Natural killer cell (primary cell): Measurements from ENCODE around the gene WSCD2. TPM values are rescaled to one million over a fixed set of nuclear protein-coding genes. Genes with fewer than 3 reads are reported as not detected.

ENCODE experiments used
- ATAC-seq, 3 donors: fragments of 150-1000 bp in 2 of 3; fragments of 200-7000 bp in 1 of 3; cut with Tn5 transposase; 1 replicate in 1 of 3; 2 replicates in 2 of 3; pipeline ENCODE4 v1.10.0; 2021; ENCODE audit warnings: mild to moderate bottlenecking in 2 of 3, moderate library complexity in 2 of 3
- DNase-seq, 2 donors: peaks; one replicate each; pipeline versions ENCODE4 v3.0.0 to v3.0.0-alpha.2; 2013 to 2021; ENCODE audit warnings: mixed read lengths in 1 of 2
- H3K27ac ChIP-seq: one replicate; pipeline ENCODE4 v1.5.1; 2013; ENCODE audit warnings: mild to moderate bottlenecking, low read length
- H3K27me3 ChIP-seq: one replicate; pipeline ENCODE4 v1.6.1; 2013; ENCODE audit warnings: low read length; ENCODE audit not compliant: control insufficient read depth, insufficient read depth
- H3K36me3 ChIP-seq: one replicate; pipeline ENCODE4 v1.6.1; 2013; ENCODE audit warnings: low read length; ENCODE audit not compliant: control insufficient read depth, insufficient read depth
- H3K4me1 ChIP-seq: one replicate; pipeline ENCODE4 v1.6.1; 2013; ENCODE audit warnings: low read length; ENCODE audit not compliant: control insufficient read depth, insufficient read depth
- H3K4me3 ChIP-seq: one replicate; pipeline ENCODE4 v1.5.1; 2013; ENCODE audit warnings: low read length
- H3K9me3 ChIP-seq: one replicate; pipeline ENCODE4 v1.6.1; 2013; ENCODE audit warnings: low read length; ENCODE audit not compliant: control insufficient read depth, insufficient read depth
- H3K27ac Mint-ChIP-seq, 2 donors: one replicate each; pipeline ENCODE4 v1.8.0; 2022; ENCODE audit warnings: mild to moderate bottlenecking in 2 of 2, mixed read lengths in 2 of 2, moderate library complexity in 1 of 2
- H3K27me3 Mint-ChIP-seq, 2 donors: one replicate each; pipeline ENCODE4 v1.8.0; 2022; ENCODE audit warnings: low read depth in 2 of 2, mixed read lengths in 2 of 2
- H3K36me3 Mint-ChIP-seq: one replicate; pipeline ENCODE4 v1.8.0; 2022; ENCODE audit warnings: mixed read lengths
- H3K4me1 Mint-ChIP-seq, 2 donors: one replicate each; pipeline ENCODE4 v1.8.0; 2022; ENCODE audit warnings: mixed read lengths in 2 of 2
- H3K4me3 Mint-ChIP-seq: one replicate; pipeline ENCODE4 v1.8.0; 2022; ENCODE audit warnings: mild to moderate bottlenecking, moderate library complexity, mixed read lengths
- H3K9me3 Mint-ChIP-seq, 2 donors: one replicate each; pipeline ENCODE4 v1.8.0; 2022; ENCODE audit warnings: mixed read lengths in 2 of 2
- WGBS: methylation state at CpG from one replicate; pipeline ENCODE4 v1.1.7; 2013; ENCODE audit warnings: missing lambda C conversion rate; ENCODE audit not compliant: insufficient coverage; 5-methylcytosine and 5-hydroxymethylcytosine counted together
- intact Hi-C: fragments of 100-400 bp; cut with micrococcal nuclease; formaldehyde crosslinking; loops from one replicate; pipeline ENCODE4 v1.14.2; 2022
- total RNA-seq, 4 donors: library from RNA; stranded (reverse); fragments of 120-200 nt in 1 of 4; gene quantifications; one replicate each; pipeline versions ENCODE4 v1.2.3 to v1.2.4, GENCODE V29; 2013 to 2022
- TF ChIP-seq, protein P1 (sequence below): fragments of 200-600 bp; IDR thresholded peaks from one replicate; pipeline ENCODE4 v1.8.0; 2022; ENCODE audit warnings: antibody characterized with exemption

The WSCD2 gene
- total RNA-seq, 3 donors from 2014 or later (not counting 1 experiment from before 2014, with no cell fraction given), result 0.32 to 0.78 TPM; not detected in 1

DNA sequence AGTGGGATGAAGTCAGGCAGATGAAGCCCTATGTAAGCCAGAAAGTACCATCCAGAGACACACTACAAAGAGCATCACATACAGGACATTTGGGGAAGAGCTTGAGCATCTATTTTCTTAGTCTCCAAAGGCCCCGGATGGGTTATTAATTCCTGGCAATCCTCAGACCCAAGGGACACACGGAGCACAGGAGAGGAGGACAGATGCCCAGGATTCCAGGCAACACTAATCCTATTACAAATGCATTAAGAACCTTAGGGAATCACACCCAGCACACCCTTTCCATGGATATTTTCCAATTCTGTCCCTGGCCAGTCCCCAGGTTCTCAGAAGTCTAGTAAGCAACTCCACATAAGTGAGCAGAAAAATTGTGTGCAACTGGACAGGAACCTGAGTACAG lies 144.1 kb downstream of the WSCD2 start:
- WGBS, result 79% methylated on average over 2 of the region's 2 CpGs
- Histone ChIP-seq H3K27ac (no peak overlapping the region), H3K27me3 (no peaks in the 10 kb centered on the region), H3K36me3 (no peaks in the 10 kb centered on the region), H3K4me3 (no peak overlapping the region), H3K9me3 (no peaks in the 10 kb centered on the region), H3K4me1 (peaks cover 6% of the 10 kb centered on the region)
- peaks cover 22 to 24% of the 10 kb centered on the region in 2 donors for H3K4me1 Mint-ChIP-seq
- H3K27ac Mint-ChIP-seq, result no peak overlapping the region
- H3K9me3 Mint-ChIP-seq, result no peaks in the 10 kb centered on the region
- intact Hi-C loops, result no loop called here
- no peak overlapping the region for H3K4me3 Mint-ChIP-seq
- ATAC-seq, result no peak
- no peak for DNase-seq
- TF ChIP-seq, protein P1, sequence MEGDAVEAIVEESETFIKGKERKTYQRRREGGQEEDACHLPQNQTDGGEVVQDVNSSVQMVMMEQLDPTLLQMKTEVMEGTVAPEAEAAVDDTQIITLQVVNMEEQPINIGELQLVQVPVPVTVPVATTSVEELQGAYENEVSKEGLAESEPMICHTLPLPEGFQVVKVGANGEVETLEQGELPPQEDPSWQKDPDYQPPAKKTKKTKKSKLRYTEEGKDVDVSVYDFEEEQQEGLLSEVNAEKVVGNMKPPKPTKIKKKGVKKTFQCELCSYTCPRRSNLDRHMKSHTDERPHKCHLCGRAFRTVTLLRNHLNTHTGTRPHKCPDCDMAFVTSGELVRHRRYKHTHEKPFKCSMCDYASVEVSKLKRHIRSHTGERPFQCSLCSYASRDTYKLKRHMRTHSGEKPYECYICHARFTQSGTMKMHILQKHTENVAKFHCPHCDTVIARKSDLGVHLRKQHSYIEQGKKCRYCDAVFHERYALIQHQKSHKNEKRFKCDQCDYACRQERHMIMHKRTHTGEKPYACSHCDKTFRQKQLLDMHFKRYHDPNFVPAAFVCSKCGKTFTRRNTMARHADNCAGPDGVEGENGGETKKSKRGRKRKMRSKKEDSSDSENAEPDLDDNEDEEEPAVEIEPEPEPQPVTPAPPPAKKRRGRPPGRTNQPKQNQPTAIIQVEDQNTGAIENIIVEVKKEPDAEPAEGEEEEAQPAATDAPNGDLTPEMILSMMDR, result no peak
- H3K36me3 Mint-ChIP-seq, result no peaks in the 10 kb centered on the region
- H3K27me3 Mint-ChIP-seq, result no peaks in the 10 kb centered on the region

DNA sequence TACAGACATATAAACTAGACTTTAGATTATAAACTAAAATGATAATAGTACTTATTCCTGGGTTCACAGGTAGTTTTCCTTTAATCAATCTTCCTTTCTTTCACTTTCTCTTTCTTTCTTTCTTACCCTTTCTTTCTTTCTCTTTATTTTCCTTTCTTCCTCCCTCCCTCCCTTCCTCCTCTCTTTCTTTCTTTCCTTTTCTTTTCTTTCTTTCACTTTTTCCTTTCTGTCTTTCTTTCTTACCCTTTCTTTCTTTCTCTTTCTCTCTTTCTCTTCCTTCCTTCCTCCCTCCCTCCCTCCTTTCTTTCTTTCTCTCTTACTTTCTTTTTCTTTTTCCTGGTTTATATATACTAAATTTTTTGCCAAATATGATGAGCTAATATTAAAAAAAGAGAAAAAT lies 148.5 kb downstream of the WSCD2 start:
- Mint-ChIP-seq H3K4me3 (no peak overlapping the region), H3K4me1 (peaks cover 26 to 30% of the 10 kb centered on the region in 2 donors), H3K27me3 (no peaks in the 10 kb centered on the region), H3K36me3 (no peaks in the 10 kb centered on the region), H3K9me3 (no peaks in the 10 kb centered on the region), H3K27ac (no peak overlapping the region)
- Histone ChIP-seq H3K36me3 (no peaks in the 10 kb centered on the region), H3K27me3 (no peaks in the 10 kb centered on the region), H3K9me3 (no peaks in the 10 kb centered on the region), H3K4me3 (no peak overlapping the region), H3K4me1 (peaks cover 10% of the 10 kb centered on the region), H3K27ac (no peak overlapping the region)
- intact Hi-C loops, result no loop called here
- TF ChIP-seq, protein P1, result no peak
- ATAC-seq (no peak), DNase-seq (no peak)

DNA sequence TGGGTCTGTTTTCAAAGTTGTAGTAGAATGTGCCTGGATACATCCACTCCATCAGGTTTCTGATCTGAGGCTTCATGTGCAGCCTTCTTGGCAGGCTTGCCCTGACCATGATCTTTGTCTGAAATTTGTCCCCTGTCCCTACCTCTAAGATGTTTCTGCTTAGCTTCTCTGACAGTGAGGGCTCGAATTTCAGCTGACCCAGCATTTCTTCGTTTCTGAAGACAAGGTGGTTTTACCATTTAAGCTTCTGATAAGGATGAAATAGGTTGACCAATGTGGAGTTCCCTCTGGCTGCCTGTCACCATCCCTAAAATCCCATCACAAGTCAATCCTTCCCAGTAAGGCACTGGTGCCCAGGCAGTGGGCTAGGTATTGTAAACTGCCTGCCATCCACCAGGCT lies 153.1 kb downstream of the WSCD2 start:
- no peaks in the 10 kb centered on the region for H3K27me3 ChIP-seq
- H3K4me3 ChIP-seq, result no peak overlapping the region
- DNase-seq (no peak), ATAC-seq (no peak)
- H3K27ac ChIP-seq, result no peak overlapping the region
- H3K36me3 ChIP-seq, result no peaks in the 10 kb centered on the region
- H3K27ac Mint-ChIP-seq, result peak overlapping the region; percentile 73 to 82
- no peaks in the 10 kb centered on the region for H3K27me3 Mint-ChIP-seq
- TF ChIP-seq, protein P1, result no peak
- H3K9me3 ChIP-seq, result no peaks in the 10 kb centered on the region
- 49% methylated on average over 2 of the region's 2 CpGs for WGBS
- H3K4me1 ChIP-seq, result peaks cover 30% of the 10 kb centered on the region
- peak overlapping the region; percentile 81 for H3K4me3 Mint-ChIP-seq
- peaks cover 62 to 70% of the 10 kb centered on the region in 2 donors for H3K4me1 Mint-ChIP-seq
- H3K36me3 Mint-ChIP-seq, result no peaks in the 10 kb centered on the region
- intact Hi-C loops, result loop anchor here (10.0 kb wide), 1 partner anchor 53 kb away; the partner anchor contains the start of gene CMKLR1
- peaks cover 0 to 2% of the 10 kb centered on the region in 2 donors for H3K9me3 Mint-ChIP-seq

DNA sequence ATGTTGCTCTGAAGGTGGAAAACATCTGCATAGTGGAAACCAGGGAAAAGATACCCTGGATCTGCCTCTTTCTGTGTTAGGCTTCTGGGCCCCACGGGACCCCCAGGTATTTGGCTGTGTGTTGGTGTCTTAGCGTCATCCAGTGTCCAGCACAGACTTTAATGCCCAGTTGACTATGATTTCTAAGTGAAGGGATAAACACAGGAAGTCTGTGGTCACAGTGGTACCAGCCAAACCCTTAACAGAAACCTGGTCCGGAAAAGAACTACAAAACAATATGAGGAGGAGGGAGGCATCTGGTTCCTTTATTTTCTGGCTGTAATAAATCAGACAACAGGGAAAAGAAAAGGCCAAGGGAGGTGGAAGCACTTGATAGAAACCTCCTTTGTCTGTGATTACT lies 153.6 kb downstream of the WSCD2 start:
- DNase-seq (no peak), ATAC-seq (peak in 2 of 3 donors; percentile 24 to 66)
- H3K4me3 ChIP-seq, result no peak overlapping the region
- no peaks in the 10 kb centered on the region for H3K27me3 Mint-ChIP-seq
- H3K27me3 ChIP-seq, result no peaks in the 10 kb centered on the region
- peak overlapping the region; percentile 73 to 82 for H3K27ac Mint-ChIP-seq
- no peaks in the 10 kb centered on the region for H3K36me3 ChIP-seq
- no peak overlapping the region for H3K27ac ChIP-seq
- no peaks in the 10 kb centered on the region for H3K9me3 ChIP-seq
- H3K4me3 Mint-ChIP-seq, result peak overlapping the region; percentile 81
- intact Hi-C loops, result loop anchor here (10.0 kb wide), 1 partner anchor 52 kb away; the partner anchor contains the start of gene CMKLR1
- 2% methylated on average over 3 of the region's 3 CpGs for WGBS
- H3K36me3 Mint-ChIP-seq, result no peaks in the 10 kb centered on the region
- peaks cover 0 to 2% of the 10 kb centered on the region in 2 donors for H3K9me3 Mint-ChIP-seq
- peaks cover 30% of the 10 kb centered on the region for H3K4me1 ChIP-seq
- TF ChIP-seq, protein P1, result no peak
- H3K4me1 Mint-ChIP-seq, result peaks cover 57 to 71% of the 10 kb centered on the region in 2 donors
